A549 (cell line): ENCODE results near the gene SLIT3.

ENCODE experiments used
- BCL3 ChIP-seq: fragments of >200 bp; sonication (Bioruptor Twin); formaldehyde crosslinking; IDR thresholded peaks from 3 replicates; pipeline ENCODE4 v1.6.1; 2016
- BHLHE40 ChIP-seq: IDR thresholded peaks from 2 replicates; pipeline ENCODE4 v1.6.1; 2012; ENCODE audit warnings: low read depth, low read length, inconsistent platforms
- MAFK ChIP-seq: fragments of 450-650 bp; IDR thresholded peaks from 2 replicates; pipeline ENCODE4 v1.6.1; 2014; ENCODE audit not compliant: partially characterized antibody
- MAZ ChIP-seq: fragments of 150-350 bp; IDR thresholded peaks from 2 replicates; pipeline ENCODE4 v1.6.1; 2014; ENCODE audit warnings: antibody characterized with exemption, low read depth, low read length, borderline replicate concordance
- NFE2L2 ChIP-seq: fragments of 150-350 bp; conservative IDR thresholded peaks from 2 replicates; pipeline ENCODE4 v1.6.1; 2014; ENCODE audit warnings: low read length
- POLR2A ChIP-seq: IDR thresholded peaks from 2 replicates; pipeline ENCODE4 v1.6.1; 2012; ENCODE audit warnings: mild to moderate bottlenecking, low read length
- POLR2AphosphoS2 ChIP-seq: conservative IDR thresholded peaks from 2 replicates; pipeline ENCODE4 v1.6.1; 2012; ENCODE audit warnings: low read length, improper control_type of control experiment, inconsistent platforms
- RCOR1 ChIP-seq: fragments of 150-350 bp; IDR thresholded peaks from 2 replicates; pipeline ENCODE4 v1.6.1; 2014; ENCODE audit warnings: antibody characterized with exemption, low read length, low read depth
- SMC3 ChIP-seq: fragments of >200 bp; sonication (Bioruptor Twin); formaldehyde crosslinking; IDR thresholded peaks from 3 replicates; pipeline ENCODE4 v1.6.1; 2018; ENCODE audit warnings: inconsistent platforms
- SREBF2 ChIP-seq: fragments of 450-650 bp; IDR thresholded peaks from 2 replicates; pipeline ENCODE4 v1.6.1; 2014; ENCODE audit warnings: mild to moderate bottlenecking, moderate library complexity
- USF2 ChIP-seq: fragments of 450-650 bp; IDR thresholded peaks from 2 replicates; pipeline ENCODE4 v1.6.1; 2014; ENCODE audit warnings: antibody characterized with exemption
- TF ChIP-seq, protein P1 (sequence below): fragments of >200 bp; sonication (Bioruptor Twin); formaldehyde crosslinking; IDR thresholded peaks from 3 replicates; pipeline ENCODE4 v1.5.1; 2016
- TF ChIP-seq, protein P2 (sequence below): fragments of 200-600 bp; sonication (generic); IDR thresholded peaks from 2 replicates; pipeline ENCODE4 v1.6.1; 2016; ENCODE audit warnings: antibody characterized with exemption, mild to moderate bottlenecking, moderate library complexity

- TF ChIP-seq MAFK (no peak), MAZ (no peak), SREBF2 (no peak), BHLHE40 (no peak), BCL3 (no peak), NFE2L2 (no peak), USF2 (no peak), POLR2A (no peak), RCOR1 (no peak), POLR2AphosphoS2 (no peak), SMC3 (no peak)
- TF ChIP-seq, protein P1, sequence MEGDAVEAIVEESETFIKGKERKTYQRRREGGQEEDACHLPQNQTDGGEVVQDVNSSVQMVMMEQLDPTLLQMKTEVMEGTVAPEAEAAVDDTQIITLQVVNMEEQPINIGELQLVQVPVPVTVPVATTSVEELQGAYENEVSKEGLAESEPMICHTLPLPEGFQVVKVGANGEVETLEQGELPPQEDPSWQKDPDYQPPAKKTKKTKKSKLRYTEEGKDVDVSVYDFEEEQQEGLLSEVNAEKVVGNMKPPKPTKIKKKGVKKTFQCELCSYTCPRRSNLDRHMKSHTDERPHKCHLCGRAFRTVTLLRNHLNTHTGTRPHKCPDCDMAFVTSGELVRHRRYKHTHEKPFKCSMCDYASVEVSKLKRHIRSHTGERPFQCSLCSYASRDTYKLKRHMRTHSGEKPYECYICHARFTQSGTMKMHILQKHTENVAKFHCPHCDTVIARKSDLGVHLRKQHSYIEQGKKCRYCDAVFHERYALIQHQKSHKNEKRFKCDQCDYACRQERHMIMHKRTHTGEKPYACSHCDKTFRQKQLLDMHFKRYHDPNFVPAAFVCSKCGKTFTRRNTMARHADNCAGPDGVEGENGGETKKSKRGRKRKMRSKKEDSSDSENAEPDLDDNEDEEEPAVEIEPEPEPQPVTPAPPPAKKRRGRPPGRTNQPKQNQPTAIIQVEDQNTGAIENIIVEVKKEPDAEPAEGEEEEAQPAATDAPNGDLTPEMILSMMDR, result no peak
- TF ChIP-seq, protein P2, sequence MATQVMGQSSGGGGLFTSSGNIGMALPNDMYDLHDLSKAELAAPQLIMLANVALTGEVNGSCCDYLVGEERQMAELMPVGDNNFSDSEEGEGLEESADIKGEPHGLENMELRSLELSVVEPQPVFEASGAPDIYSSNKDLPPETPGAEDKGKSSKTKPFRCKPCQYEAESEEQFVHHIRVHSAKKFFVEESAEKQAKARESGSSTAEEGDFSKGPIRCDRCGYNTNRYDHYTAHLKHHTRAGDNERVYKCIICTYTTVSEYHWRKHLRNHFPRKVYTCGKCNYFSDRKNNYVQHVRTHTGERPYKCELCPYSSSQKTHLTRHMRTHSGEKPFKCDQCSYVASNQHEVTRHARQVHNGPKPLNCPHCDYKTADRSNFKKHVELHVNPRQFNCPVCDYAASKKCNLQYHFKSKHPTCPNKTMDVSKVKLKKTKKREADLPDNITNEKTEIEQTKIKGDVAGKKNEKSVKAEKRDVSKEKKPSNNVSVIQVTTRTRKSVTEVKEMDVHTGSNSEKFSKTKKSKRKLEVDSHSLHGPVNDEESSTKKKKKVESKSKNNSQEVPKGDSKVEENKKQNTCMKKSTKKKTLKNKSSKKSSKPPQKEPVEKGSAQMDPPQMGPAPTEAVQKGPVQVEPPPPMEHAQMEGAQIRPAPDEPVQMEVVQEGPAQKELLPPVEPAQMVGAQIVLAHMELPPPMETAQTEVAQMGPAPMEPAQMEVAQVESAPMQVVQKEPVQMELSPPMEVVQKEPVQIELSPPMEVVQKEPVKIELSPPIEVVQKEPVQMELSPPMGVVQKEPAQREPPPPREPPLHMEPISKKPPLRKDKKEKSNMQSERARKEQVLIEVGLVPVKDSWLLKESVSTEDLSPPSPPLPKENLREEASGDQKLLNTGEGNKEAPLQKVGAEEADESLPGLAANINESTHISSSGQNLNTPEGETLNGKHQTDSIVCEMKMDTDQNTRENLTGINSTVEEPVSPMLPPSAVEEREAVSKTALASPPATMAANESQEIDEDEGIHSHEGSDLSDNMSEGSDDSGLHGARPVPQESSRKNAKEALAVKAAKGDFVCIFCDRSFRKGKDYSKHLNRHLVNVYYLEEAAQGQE, result no peak
Measured at GRCh38 chr5:168781941-168782571, 518.9 kb downstream of the SLIT3 start.
